ENCODE results near the gene ASTN2.
"Not testable (repeated sequence)": the region's sequence is repeated elsewhere in the genome, so short reads cannot be mapped to it uniquely, and the experiment has no call there.

ASTN2 gene

GRCh38 chr9:116479056-116479544 lies 935.8 kb downstream of the ASTN2 start:
- no peak for DNase-seq (ENCODE audit: low read depth)

DNA sequence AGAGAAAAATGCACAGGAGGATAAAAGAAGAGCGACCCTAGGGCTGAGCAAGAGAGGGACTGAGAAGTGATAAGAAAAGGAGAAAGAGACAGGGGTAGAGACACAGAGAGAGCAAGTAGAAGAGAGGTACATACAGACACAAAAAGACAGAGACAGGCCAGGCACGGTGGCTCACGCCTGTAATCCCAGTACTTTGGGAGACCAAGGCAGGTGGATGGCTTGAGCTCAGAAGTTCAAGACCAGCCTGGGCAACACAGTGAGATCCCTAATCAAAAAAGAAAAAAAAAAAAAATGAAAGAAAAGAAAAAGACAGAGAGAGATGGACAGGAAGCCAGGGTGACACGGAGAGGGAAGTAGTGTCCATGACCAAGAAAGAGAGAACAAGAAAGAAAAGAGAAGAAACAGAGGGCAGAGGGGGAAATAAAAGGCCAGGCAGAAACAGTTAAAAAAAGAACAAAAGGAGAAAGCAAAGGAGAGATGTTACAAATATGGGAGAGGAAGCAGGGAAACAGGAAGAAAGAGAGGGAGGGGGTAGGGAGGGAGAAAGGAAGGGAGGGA lies 937.2 kb downstream of the ASTN2 start:
- no peak for DNase-seq (ENCODE audit: low read depth)

DNA sequence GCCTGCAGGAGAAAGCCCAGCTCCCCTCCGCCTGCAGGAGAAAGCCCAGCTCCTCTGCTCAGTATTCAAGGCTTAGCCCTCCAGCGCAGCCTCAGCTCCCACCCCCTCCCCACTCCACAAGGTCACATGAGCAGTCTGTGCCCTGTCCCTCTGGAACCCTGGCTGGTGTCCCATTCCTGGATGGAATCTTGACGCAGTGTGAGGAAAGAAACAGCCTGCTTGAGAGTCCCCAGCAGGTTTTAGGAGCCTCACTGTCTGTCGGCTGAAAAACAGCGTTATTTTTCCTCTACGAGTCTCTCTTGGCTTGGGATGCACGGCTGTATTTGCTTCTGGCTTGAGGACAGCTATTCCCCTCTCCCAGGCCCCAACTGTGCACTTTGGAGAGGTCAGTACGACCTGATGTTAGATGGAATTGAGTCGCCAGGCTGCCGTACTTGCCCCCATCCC lies 937.9 kb downstream of the ASTN2 start:
- no peak for DNase-seq (ENCODE audit: low read depth)

GRCh38 chr9:116476002-116476401 lies 938.9 kb downstream of the ASTN2 start:
- no peak for DNase-seq (ENCODE audit: low read depth)

GRCh38 chr9:116475201-116475600 lies 939.7 kb downstream of the ASTN2 start:
- no peak for DNase-seq (ENCODE audit: low read depth)

DNA sequence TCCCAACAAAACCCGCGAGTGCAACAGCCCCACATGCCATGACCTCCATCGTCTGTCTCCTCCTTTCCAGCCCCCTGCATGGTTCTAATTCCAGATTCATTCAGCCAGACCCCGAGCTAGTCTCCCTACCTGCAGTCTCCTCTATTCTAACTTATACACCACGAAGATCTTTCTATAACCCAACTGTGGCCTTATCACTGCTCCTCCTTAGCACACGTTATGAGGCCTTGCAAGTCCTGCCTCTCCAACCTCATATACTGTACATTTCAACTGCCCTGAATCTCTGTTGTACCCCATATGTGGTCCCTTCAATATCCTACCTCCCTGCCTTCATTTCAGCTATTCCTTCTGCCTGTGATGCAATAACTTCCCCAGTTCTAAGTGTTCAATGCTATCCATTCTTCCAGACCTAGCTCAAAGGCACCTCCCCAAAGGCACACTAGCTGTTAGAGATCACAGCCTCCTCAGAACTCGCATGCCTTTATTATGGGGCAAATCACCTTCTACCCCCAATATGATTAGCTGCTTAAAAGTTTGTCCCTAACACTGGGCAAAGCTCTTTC lies 942.8 kb downstream of the ASTN2 start:
- DNase-seq (ENCODE audit: low read depth), result no peak

DNA sequence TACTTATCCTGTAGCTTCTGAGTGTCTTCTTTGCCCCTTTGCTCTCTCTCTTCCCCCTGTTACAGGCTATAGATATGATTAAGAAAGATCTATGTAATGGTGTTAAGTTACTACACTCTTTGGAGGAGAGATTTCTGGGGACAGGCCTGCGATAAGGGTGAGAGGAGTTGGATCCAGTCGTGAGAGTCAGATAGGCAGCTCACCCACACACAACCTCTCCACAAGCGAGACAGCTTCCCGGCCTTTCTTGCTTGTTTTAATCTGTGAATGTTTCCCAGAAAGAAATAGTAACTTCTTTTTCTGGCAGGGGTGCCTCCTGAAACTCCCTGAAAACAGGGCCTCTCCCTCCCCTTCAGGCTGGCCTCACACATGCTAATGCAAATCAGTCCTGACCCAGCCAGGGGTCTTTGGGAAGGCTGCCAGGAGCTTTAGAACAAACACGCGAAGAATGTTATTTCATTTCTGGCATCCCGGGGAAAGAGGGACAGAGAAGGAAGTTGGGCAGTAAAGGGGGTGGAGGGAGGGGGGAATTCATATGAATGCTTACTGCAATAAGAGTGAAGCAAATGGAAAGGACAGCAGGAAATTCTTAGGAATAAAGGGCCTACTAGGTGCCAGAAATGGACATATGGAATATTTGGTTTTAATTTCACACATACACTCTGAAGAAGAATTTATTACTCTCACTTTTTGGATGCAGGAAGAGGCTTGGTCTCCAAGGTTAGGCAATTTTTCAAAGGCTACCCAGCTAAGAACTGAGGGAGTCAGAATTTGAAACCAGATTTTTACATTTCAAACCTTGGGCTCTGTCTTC lies 943.6 kb downstream of the ASTN2 start:
- DNase-seq (ENCODE audit: low read depth), result peak; percentile 67

- DNase-seq (ENCODE audit: low read depth), result no peak
Observed at GRCh38 chr9:116468793-116469527, 945.9 kb downstream of the ASTN2 start.

DNA sequence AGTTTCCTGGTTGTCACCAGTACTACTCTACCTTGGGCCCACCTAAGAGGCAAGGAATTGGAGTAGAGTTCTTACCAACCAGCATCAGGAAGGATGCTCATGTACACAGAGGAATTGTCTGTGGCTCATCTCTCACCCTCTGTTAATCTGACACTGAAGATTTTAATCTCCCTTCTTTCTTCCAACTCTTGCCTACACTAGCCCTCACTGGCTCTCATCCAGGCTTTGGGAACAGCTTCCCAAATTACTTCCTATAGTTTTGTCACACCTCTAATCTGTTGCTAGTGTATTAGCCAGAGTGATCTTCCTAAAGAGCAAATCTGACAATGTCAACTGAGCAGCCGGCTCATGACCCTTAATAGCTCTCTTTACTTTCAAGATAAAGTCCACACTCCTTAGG lies 946.5 kb downstream of the ASTN2 start:
- no peak for DNase-seq (ENCODE audit: low read depth)

DNA sequence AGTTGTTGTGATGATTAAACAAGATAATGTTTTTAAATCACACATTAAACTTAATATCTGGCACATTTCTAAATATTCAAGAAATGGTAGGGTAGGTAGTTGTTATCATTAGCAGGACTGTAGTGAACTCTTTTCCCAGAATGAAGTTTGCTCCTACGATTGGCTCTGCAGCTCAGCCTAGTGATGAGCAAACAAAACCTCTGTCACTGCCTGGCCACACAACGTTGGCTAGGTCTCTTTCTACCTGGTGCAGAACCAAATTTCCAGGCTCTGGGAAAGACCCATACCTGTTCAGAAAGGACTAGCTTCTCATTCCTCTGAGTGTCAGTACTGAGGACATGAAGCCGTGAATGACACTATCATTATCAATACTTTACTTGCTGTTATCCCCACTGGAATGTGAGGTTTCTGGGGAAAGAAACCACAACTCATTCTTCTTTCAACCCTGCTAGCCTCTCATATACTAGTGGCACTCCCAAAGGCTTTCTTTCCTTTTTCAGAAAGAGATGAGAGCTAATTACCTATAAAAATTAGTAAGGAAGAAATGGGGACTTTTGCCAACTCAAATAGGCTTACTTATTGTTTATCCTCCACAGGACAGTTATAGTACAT lies 947.0 kb downstream of the ASTN2 start:
- DNase-seq (ENCODE audit: low read depth), result no peak

DNA sequence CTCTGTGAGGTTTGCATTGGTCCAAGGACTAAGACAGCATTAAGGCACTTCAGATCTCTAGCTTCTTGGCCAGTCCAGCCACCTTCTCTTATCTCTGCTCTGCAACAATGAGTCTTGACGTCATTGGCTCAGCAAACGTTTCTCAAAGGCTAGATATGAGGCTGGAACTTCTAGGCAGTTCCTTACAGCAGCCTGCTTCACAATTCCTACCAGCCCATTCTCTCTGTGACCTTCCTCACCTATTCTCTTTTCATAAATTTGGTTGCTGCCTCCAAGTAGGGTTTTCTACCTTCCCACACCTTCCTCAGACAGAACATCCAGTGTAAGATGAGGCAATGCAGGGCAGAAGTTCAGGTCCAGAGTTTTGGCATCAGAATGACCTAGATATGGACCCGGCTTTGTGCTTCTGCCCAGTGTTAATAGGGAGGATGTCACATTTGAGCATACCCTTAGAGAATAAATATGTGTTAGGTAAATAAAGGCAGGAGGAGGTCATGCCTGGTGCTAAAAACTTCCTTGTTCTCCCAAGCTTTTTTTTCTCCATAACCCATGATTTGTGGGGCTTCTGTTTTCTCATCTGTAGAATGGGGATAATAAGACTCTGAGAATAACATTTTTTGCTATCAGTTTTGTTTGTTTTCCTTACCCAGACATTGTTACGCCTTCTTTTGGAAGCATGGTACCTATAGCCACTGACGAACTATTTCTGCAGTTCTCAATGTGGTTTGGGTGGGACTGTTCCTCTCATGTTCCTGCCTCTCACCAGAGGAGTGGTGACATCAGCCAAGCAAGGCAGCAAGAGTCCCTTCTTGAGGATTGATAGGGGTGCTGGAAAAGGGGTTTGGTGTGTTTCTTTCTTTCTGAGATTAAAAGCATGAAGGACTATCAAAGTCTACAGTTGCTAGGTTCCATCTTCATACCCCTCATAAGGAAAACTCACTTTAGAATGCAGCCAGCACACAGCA lies 948.3 kb downstream of the ASTN2 start:
- DNase-seq (ENCODE audit: low read depth), result no peak

DNA sequence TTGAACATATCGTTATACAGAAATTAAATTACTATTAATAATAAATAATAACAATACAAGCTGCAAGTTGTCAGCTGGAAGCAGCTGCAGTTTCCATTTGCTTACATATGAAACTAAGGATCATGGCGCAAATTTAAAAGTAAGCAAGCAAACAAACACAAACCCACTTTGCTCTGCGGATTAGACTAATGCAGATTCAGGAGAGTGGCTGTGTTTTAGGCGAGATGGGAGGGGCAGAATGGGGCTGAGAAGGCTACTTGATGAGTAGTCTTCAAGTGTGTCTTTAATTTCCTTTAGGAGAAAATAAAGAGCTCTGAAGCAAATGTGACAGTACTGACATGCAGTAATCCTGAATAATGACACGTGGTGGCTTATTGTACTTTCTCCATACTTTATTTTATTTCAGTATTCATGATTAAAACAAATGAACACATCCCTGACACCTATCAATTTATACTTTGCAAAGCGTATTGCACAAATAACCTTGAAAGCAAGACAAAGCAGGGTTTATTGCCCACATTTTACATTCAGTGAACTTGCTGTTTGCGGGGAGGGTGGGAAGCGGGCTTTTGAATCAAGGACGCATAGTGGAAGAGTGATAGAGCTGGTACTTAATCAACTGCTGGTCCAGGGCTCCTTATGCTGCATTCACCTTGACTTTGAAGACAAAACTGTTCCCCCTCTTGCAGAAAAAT lies 949.1 kb downstream of the ASTN2 start:
- DNase-seq (ENCODE audit: low read depth), result no peak

DNA sequence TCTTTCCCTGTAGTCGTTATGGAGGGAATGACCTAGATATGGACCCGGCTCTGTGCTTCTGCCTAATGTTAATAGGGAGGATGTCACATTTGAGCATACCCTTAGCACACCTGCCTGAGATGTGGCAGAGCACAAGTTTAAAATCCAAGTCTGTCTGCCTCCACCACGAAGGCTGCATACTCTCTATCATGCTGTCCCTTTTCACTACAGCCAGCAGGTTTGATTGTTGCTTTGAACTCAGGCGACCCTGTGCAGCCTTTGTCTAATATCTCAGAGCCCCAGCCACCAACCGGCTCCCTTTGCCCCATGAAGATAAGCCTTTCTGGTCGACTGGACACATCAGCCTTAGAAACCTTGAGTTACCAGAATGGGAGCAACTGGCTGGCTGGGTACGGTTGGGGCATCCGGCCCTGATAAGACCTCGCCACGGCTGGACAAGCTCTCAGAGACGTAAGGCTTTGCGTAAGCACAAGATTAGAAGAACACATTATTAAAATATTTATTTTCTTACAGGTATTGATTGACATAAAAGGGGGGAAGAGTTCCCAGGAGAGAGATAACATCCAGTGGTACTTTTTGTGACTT lies 949.8 kb downstream of the ASTN2 start:
- no peak for DNase-seq (ENCODE audit: low read depth)

DNA sequence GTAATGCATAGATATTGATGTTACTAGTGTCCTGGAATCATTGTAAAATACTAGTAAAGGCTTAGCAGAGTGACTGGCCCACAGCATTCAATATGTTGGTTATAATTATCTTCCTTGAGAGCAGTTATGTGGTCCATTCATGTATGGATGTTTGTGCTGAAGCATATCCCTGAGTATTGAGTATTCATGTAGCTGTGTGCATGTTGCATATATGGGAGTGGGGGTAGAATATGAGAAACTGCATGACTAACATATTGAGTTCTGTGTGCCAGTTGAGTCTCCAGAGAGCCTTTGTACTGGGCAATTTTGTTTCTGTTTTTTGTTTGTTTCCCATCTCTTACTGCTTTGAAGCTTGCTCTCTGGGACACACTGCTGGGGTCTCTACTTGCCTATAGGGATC lies 950.4 kb downstream of the ASTN2 start:
- DNase-seq (ENCODE audit: low read depth), result no peak

- DNase-seq (ENCODE audit: low read depth), result no peak
Observed at GRCh38 chr9:116461632-116462031, 953.2 kb downstream of the ASTN2 start.

DNA sequence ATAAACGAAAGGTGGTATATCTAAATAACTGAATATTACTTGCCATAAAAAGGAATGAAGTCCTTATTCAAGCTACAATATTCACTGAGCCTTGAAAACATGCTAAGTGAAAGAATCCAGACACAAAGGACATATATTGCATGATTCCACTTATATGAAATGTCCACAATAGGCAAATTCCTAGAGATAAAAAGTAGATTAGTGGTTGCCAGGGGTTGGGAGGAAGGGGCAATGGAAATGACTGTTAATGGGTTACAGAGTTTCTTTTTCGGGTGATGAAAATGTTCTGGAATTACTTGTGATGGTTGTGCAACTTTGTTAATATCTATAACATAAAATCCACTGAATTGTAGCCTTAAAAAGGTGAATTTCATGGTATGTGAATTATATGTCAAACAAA lies 954.8 kb downstream of the ASTN2 start:
- DNase-seq (ENCODE audit: low read depth), result no peak

DNA sequence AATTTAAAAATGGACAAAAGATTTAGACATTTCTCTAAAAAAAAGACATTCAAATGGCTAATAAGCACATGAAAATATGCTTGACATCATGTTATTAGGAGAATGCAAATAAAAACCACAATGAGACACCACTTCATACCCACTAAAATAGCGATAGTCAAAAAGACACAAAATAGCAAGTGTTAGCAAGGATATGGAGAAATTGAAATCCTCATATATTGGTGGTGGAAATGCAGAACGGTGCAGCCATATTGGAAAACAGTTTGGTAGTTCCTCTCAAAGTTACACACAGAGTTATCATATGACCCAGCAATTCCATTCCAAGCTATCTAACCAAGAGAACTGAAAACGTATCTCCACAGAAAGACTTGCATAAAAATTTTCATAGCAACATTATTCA lies 955.3 kb downstream of the ASTN2 start:
- DNase-seq (ENCODE audit: low read depth), result no peak

- DNase-seq (ENCODE audit: low read depth), result no peak
Observed at GRCh38 chr9:116456490-116457088, 958.3 kb downstream of the ASTN2 start.

- DNase-seq (ENCODE audit: low read depth), result not testable (repeated sequence)
Observed at GRCh38 chr9:116454539-116454938, 960.3 kb downstream of the ASTN2 start.

- DNase-seq (ENCODE audit: low read depth), result no peak
Observed at GRCh38 chr9:116453785-116454184, 961.1 kb downstream of the ASTN2 start.

All from fibroblast of the conjunctiva (primary cell).